IMR-90 (cell line): ENCODE results near the gene FRAS1. TPM values are rescaled to one million over a fixed set of nuclear protein-coding genes. Genes with fewer than 3 reads are reported as not detected.

Experiments
- ATAC-seq: fragments of 200-7000 bp; cut with Tn5 transposase; 2 replicates; pipeline ENCODE4 v1.9.1; 2020; ENCODE audit warnings: low read depth, mild to moderate bottlenecking, moderate library complexity
- BruUV-seq: library from RNA; stranded (reverse); fragments of 400-500 nt; replicated peaks from 2 replicates; lab custom pipeline; 2021; lab: Mats Ljungman, UMichigan
- CTCF ChIA-PET: fragments of 300-600 bp; formaldehyde crosslinking; extraction: SDS; loops from one replicate; lab custom pipeline; 2021; ENCODE audit warnings: antibody characterized with exemption; lab: Yijun Ruan, JAX
- POLR2A ChIA-PET: fragments of 300-600 bp; sonication (Branson Sonifier 250); formaldehyde crosslinking; loops from one replicate; lab custom pipeline; 2022; ENCODE audit warnings: antibody characterized with exemption; ENCODE audit not compliant: unreplicated experiment; lab: Charles Lee
- DNase-seq: peaks from one replicate; pipeline ENCODE4 v3.0.0; 2013
- H2AFZ ChIP-seq: replicated peaks from 2 replicates; pipeline ENCODE3; 2013; ENCODE audit warnings: low read length, mild to moderate bottlenecking; ENCODE audit not compliant: poor library complexity
- H2AK5ac ChIP-seq: 2 replicates; pipeline ENCODE4 v1.6.1; 2013; ENCODE audit warnings: low read depth, low read length, inconsistent platforms
- H2AK9ac ChIP-seq: replicated peaks from 2 replicates; pipeline ENCODE3; 2013; ENCODE audit warnings: mild to moderate bottlenecking, low read depth, low read length, moderate library complexity; ENCODE audit not compliant: poor library complexity
- H2BK120ac ChIP-seq: 2 replicates; pipeline ENCODE4 v1.6.1; 2013; ENCODE audit warnings: low read depth, low read length, inconsistent platforms
- H2BK15ac ChIP-seq: 3 replicates; pipeline ENCODE4 v1.6.1; 2013; ENCODE audit warnings: low read depth, low read length, inconsistent platforms
- H2BK20ac ChIP-seq: 2 replicates; pipeline ENCODE4 v1.6.1; 2013; ENCODE audit warnings: low read depth, mild to moderate bottlenecking, inconsistent platforms, low read length, moderate library complexity
- H2BK5ac ChIP-seq: 2 replicates; pipeline ENCODE4 v1.6.1; 2013; ENCODE audit warnings: mild to moderate bottlenecking, low read depth, low read length, inconsistent platforms; ENCODE audit not compliant: poor library complexity, severe bottlenecking
- H3K14ac ChIP-seq: replicated peaks from 2 replicates; pipeline ENCODE4 v1.6.1; 2013; ENCODE audit warnings: low read depth, low read length, inconsistent platforms
- H3K18ac ChIP-seq: 2 replicates; pipeline ENCODE4 v1.6.1; 2013; ENCODE audit warnings: low read depth, low read length, control low read depth
- H3K23ac ChIP-seq: 2 replicates; pipeline ENCODE4 v1.6.1; 2013; ENCODE audit warnings: low read depth, low read length, inconsistent platforms
- H3K27ac ChIP-seq: 2 replicates; pipeline ENCODE4 v1.5.1; 2013; ENCODE audit warnings: mild to moderate bottlenecking, control low read depth, low read length; ENCODE audit not compliant: insufficient read depth
- H3K27me3 ChIP-seq: 2 replicates; pipeline ENCODE4 v1.6.1; 2013; ENCODE audit warnings: low read length; ENCODE audit not compliant: control insufficient read depth, insufficient read depth
- H3K36me3 ChIP-seq: 2 replicates; pipeline ENCODE4 v1.6.1; 2013; ENCODE audit warnings: low read length, mixed read lengths; ENCODE audit not compliant: control insufficient read depth, insufficient read depth
- H3K4ac ChIP-seq: 2 replicates; pipeline ENCODE4 v1.6.1; 2013; ENCODE audit warnings: low read depth, low read length, inconsistent platforms
- H3K4me1 ChIP-seq: 2 replicates; pipeline ENCODE4 v1.6.1; 2013; ENCODE audit warnings: low read length, mixed read lengths; ENCODE audit not compliant: control insufficient read depth, insufficient read depth
- H3K4me2 ChIP-seq: 2 replicates; pipeline ENCODE4 v1.6.1; 2013; ENCODE audit warnings: low read depth, mild to moderate bottlenecking, control low read depth, low read length, moderate library complexity
- H3K4me3 ChIP-seq: 2 replicates; pipeline ENCODE4 v1.5.1; 2013; ENCODE audit warnings: low read depth, mild to moderate bottlenecking, control low read depth, low read length, moderate library complexity; ENCODE audit not compliant: insufficient read depth
- H3K56ac ChIP-seq: 2 replicates; pipeline ENCODE4 v1.6.1; 2013; ENCODE audit warnings: low read length, inconsistent platforms; ENCODE audit not compliant: insufficient read depth; ENCODE audit errors: extremely low read depth
- H3K79me1 ChIP-seq, 2 experiments: 2 replicates each; pipeline ENCODE4 v1.6.1; 2013; ENCODE audit warnings: low read length in 2 of 2, inconsistent platforms in 1 of 2, low read depth in 1 of 2
- H3K9ac ChIP-seq: 2 replicates; pipeline ENCODE4 v1.6.1; 2013; ENCODE audit warnings: low read depth, low read length, control low read depth
- H3K9me1 ChIP-seq: 2 replicates; pipeline ENCODE4 v1.6.1; 2013; ENCODE audit warnings: low read length, inconsistent platforms; ENCODE audit not compliant: insufficient read depth
- H3K9me3 ChIP-seq: 2 replicates; pipeline ENCODE4 v1.6.1; 2013; ENCODE audit warnings: low read length; ENCODE audit not compliant: control insufficient read depth, insufficient read depth
- H4K20me1 ChIP-seq: 2 replicates; pipeline ENCODE4 v1.6.1; 2013; ENCODE audit warnings: low read length, inconsistent platforms; ENCODE audit not compliant: insufficient read depth
- H4K5ac ChIP-seq: 2 replicates; pipeline ENCODE4 v1.6.1; 2013; ENCODE audit warnings: mild to moderate bottlenecking, low read depth, low read length, control low read depth
- H4K8ac ChIP-seq, 2 experiments: 2 replicates each; pipeline ENCODE4 v1.6.1; 2013; ENCODE audit warnings: low read depth in 2 of 2, low read length in 2 of 2, control low read depth in 1 of 2, inconsistent platforms in 1 of 2
- H4K91ac ChIP-seq: 2 replicates; pipeline ENCODE4 v1.6.1; 2013; ENCODE audit warnings: low read depth, low read length, inconsistent platforms; ENCODE audit not compliant: insufficient read depth
- ELK1 ChIP-seq: fragments of 150-350 bp; IDR thresholded peaks from 2 replicates; pipeline ENCODE4 v1.6.1; 2016; ENCODE audit warnings: low read depth, mild to moderate bottlenecking, low read length, moderate library complexity, borderline replicate concordance
- MAFK ChIP-seq: IDR thresholded peaks from 2 replicates; pipeline ENCODE4 v1.6.1; 2012; ENCODE audit warnings: low read depth, low read length, improper control_type of control experiment
- MXI1 ChIP-seq: IDR thresholded peaks from 2 replicates; pipeline ENCODE4 v1.6.1; 2012; ENCODE audit warnings: low read depth, mild to moderate bottlenecking, low read length, moderate library complexity, borderline replicate concordance
- NFE2L2 ChIP-seq: fragments of 150-350 bp; IDR thresholded peaks from 2 replicates; pipeline ENCODE4 v1.6.1; 2016; ENCODE audit warnings: low read depth, mild to moderate bottlenecking, low read length
- RAD21 ChIP-seq: IDR thresholded peaks from 2 replicates; pipeline ENCODE4 v1.6.1; 2012; ENCODE audit warnings: low read length, improper control_type of control experiment
- RCOR1 ChIP-seq: IDR thresholded peaks from 2 replicates; pipeline ENCODE4 v1.6.1; 2012; ENCODE audit warnings: mild to moderate bottlenecking, low read length, improper control_type of control experiment; ENCODE audit not compliant: insufficient replicate concordance
- RFX5 ChIP-seq: IDR thresholded peaks from 2 replicates; pipeline ENCODE4 v1.8.0; 2012; ENCODE audit warnings: low read depth, mild to moderate bottlenecking, low read length, moderate library complexity
- SMC3 ChIP-seq: fragments of 150-350 bp; IDR thresholded peaks from 2 replicates; pipeline ENCODE4 v1.6.1; 2016; ENCODE audit warnings: low read depth, mild to moderate bottlenecking, antibody characterized with exemption, low read length, moderate library complexity
- USF2 ChIP-seq: fragments of 150-350 bp; IDR thresholded peaks from 2 replicates; pipeline ENCODE4 v1.6.1; 2017; ENCODE audit warnings: mild to moderate bottlenecking, antibody characterized with exemption, low read length, low read depth
- WGBS, 2 experiments: methylation state at CpG; one replicate each; pipeline versions ENCODE4 v1.1.5 to v1.1.7; 2013; ENCODE audit warnings: missing lambda C conversion rate in 2 of 2; ENCODE audit not compliant: insufficient read length in 1 of 2; ENCODE audit errors: extremely low coverage in 2 of 2; 5-methylcytosine and 5-hydroxymethylcytosine counted together
- dilution Hi-C: fragments of 300-500 bp; cut with HindIII; formaldehyde crosslinking; loops from one replicate; pipeline ENCODE4 v1.14.3; 2018; ENCODE audit warnings: low sequenced_read_pairs; ENCODE audit not compliant: unreplicated experiment
- in situ Hi-C: fragments of 300-500 bp; cut with MboI; formaldehyde crosslinking; loops from 3 replicates; pipeline ENCODE4 v1.14.3; 2019; ENCODE audit warnings: low sequenced_read_pairs, inconsistent platforms, mixed read lengths
- intact Hi-C: fragments of 100-400 bp; cut with micrococcal nuclease; formaldehyde crosslinking; loops from 2 replicates; pipeline ENCODE4 v1.10.0; 2022
- polyA plus RNA-seq, 3 experiments: library from polyadenylated mRNA; depleted of rRNA; stranded (reverse); fragments of >200 nt; gene quantifications; 2 replicates each; pipeline ENCODE4 v1.2.3, GENCODE V29; 2012; ENCODE audit warnings: low replicate concordance in 1 of 3
- total RNA-seq: library from RNA; depleted of rRNA; stranded (reverse); fragments of >200 nt; gene quantifications from 2 replicates; pipeline ENCODE4 v1.2.3, GENCODE V29; 2012

FRAS1 gene
- total and polyA plus RNA-seq, 2 of the 4 experiments (the other 2 are of a cell fraction): under 0.01 to 0.03 TPM

DNA sequence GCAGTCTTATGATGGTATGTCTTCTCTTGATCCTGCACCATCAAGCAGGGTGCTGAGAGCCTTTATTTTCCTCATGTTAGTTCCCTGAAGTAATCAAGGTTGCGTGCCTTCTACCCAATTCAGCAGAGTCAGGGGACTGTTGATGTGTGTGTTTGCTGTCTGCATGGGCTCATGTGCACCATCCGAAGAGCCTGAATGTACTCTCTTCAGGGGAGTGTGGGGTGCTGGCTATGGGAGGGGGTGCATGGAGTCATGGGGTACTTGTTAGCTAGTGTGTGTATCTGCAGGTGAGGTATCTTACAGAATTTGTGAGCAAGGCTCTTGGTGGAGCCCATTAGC is 340.1 kb downstream of the FRAS1 start:
- Histone ChIP-seq H3K56ac (no peak overlapping the region), H3K4me1 (no peaks in the 10 kb centered on the region), H3K14ac (no peak overlapping the region), H3K27ac (no peak overlapping the region), H2AFZ (no peak overlapping the region), H3K18ac (no peak overlapping the region), H3K4me2 (no peak overlapping the region), H3K9me1 (no peaks in the 10 kb centered on the region), H2AK5ac (no peak overlapping the region), H4K5ac (no peak overlapping the region), H3K9me3 (no peaks in the 10 kb centered on the region), H2BK20ac (no peak overlapping the region), H3K9ac (no peak overlapping the region), H3K4me3 (no peak overlapping the region), H4K20me1 (no peaks in the 10 kb centered on the region), H3K4ac (no peak overlapping the region), H3K36me3 (no peaks in the 10 kb centered on the region), H4K8ac (no peak overlapping the region), H3K27me3 (0 out of 2 replicates have a peak, but pooled peaks cover 2% of the 10 kb centered on the region), H2AK9ac (no peak overlapping the region), H4K91ac (no peak overlapping the region), H2BK15ac (no peak overlapping the region), H3K23ac (no peak overlapping the region), H3K79me1 (no peaks in the 10 kb centered on the region), H2BK5ac (no peak overlapping the region), H2BK120ac (no peak overlapping the region)
- ChIA-PET POLR2A (no interaction called here), CTCF (no interaction called here)
- intact Hi-C loops: no loop called here
- no peak for ATAC-seq
- DNase-seq: no peak
- in situ Hi-C loops: no loop called here
- dilution Hi-C loops: no loop called here
- WGBS, 2 experiments: 60% methylated on average over 1 of the region's 2 CpGs; no CpG with 5 or more reads in 1 of the 2 experiments
- no TSS peak for BruUV-seq
- TF ChIP-seq MAFK: no peak
- TF ChIP-seq MXI1: no peak
- no peak for TF ChIP-seq RCOR1
- no peak for TF ChIP-seq NFE2L2
- TF ChIP-seq RFX5: no peak
- no peak for TF ChIP-seq RAD21
- TF ChIP-seq SMC3: no peak
- TF ChIP-seq ELK1: no peak
- TF ChIP-seq USF2: no peak
